Ishikawa (cell line): ENCODE data around the gene OSBPL1A.

Experiments
- CEBPB ChIP-seq: IDR thresholded peaks from 2 replicates; pipeline ENCODE4 v1.6.1; 2012
- TAF1 ChIP-seq: IDR thresholded peaks from 2 replicates; pipeline ENCODE4 v1.6.1; 2012; ENCODE audit warnings: low read depth, mild to moderate bottlenecking
- TF ChIP-seq, protein P1 (sequence below): IDR thresholded peaks from 2 replicates; pipeline ENCODE4 v1.6.1; 2012; ENCODE audit warnings: low read depth, mild to moderate bottlenecking
- TF ChIP-seq, protein P2 (sequence below): IDR thresholded peaks from 2 replicates; pipeline ENCODE4 v1.6.1; 2012

DNA sequence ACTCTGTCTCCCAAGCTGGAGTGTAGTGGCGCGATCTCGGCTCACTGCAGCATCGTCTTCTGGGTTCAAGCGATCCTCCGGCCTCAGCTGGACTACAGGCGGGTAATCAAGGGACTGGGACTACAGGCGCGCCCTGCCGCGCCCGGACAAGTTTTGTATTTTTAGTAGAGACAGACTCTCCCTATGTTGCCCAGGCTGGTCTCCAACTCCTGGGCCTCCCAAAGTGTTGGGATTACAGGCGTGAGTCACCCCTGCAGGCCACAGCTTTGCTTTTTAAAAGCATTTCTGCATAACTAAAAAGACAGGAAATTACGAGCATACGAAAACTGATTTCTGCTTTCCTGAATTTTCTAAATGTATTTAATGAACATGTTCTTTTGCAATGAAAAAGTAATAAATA, 916 bp upstream of the OSBPL1A start:
- TF ChIP-seq, protein P1, sequence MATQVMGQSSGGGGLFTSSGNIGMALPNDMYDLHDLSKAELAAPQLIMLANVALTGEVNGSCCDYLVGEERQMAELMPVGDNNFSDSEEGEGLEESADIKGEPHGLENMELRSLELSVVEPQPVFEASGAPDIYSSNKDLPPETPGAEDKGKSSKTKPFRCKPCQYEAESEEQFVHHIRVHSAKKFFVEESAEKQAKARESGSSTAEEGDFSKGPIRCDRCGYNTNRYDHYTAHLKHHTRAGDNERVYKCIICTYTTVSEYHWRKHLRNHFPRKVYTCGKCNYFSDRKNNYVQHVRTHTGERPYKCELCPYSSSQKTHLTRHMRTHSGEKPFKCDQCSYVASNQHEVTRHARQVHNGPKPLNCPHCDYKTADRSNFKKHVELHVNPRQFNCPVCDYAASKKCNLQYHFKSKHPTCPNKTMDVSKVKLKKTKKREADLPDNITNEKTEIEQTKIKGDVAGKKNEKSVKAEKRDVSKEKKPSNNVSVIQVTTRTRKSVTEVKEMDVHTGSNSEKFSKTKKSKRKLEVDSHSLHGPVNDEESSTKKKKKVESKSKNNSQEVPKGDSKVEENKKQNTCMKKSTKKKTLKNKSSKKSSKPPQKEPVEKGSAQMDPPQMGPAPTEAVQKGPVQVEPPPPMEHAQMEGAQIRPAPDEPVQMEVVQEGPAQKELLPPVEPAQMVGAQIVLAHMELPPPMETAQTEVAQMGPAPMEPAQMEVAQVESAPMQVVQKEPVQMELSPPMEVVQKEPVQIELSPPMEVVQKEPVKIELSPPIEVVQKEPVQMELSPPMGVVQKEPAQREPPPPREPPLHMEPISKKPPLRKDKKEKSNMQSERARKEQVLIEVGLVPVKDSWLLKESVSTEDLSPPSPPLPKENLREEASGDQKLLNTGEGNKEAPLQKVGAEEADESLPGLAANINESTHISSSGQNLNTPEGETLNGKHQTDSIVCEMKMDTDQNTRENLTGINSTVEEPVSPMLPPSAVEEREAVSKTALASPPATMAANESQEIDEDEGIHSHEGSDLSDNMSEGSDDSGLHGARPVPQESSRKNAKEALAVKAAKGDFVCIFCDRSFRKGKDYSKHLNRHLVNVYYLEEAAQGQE = no peak
- TF ChIP-seq, protein P2, sequence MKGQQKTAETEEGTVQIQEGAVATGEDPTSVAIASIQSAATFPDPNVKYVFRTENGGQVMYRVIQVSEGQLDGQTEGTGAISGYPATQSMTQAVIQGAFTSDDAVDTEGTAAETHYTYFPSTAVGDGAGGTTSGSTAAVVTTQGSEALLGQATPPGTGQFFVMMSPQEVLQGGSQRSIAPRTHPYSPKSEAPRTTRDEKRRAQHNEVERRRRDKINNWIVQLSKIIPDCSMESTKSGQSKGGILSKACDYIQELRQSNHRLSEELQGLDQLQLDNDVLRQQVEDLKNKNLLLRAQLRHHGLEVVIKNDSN = no peak
- TF ChIP-seq CEBPB (no peak), TAF1 (no peak)
